ENCODE measurements around the gene SLC1A1.

GRCh38 chr9:4555236-4555635 lies 65.0 kb downstream of the SLC1A1 start:
- no peak for TF ChIP-seq JAZF1 (CRISPR knock-in tag; IDR thresholded peaks at IDR 0.05)
- no peak for TF ChIP-seq SP1 (CRISPR knock-in tag; conservative IDR thresholded peaks at IDR 0.05)
- TF ChIP-seq, protein P1, sequence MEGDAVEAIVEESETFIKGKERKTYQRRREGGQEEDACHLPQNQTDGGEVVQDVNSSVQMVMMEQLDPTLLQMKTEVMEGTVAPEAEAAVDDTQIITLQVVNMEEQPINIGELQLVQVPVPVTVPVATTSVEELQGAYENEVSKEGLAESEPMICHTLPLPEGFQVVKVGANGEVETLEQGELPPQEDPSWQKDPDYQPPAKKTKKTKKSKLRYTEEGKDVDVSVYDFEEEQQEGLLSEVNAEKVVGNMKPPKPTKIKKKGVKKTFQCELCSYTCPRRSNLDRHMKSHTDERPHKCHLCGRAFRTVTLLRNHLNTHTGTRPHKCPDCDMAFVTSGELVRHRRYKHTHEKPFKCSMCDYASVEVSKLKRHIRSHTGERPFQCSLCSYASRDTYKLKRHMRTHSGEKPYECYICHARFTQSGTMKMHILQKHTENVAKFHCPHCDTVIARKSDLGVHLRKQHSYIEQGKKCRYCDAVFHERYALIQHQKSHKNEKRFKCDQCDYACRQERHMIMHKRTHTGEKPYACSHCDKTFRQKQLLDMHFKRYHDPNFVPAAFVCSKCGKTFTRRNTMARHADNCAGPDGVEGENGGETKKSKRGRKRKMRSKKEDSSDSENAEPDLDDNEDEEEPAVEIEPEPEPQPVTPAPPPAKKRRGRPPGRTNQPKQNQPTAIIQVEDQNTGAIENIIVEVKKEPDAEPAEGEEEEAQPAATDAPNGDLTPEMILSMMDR (IDR thresholded peaks at IDR 0.05), result no peak
- no peak for TF ChIP-seq NR1H2 (CRISPR knock-in tag; IDR thresholded peaks at IDR 0.05)
- TF ChIP-seq TEAD4 (CRISPR knock-in tag; IDR thresholded peaks at IDR 0.05), result no peak
- TF ChIP-seq ZNF423 (CRISPR knock-in tag; IDR thresholded peaks at IDR 0.05), result no peak
- no peak for TF ChIP-seq NFATC4 (CRISPR knock-in tag; IDR thresholded peaks at IDR 0.05)
- TF ChIP-seq MAX (CRISPR knock-in tag; IDR thresholded peaks at IDR 0.05), result no peak
- no peak for TF ChIP-seq TCF7 (CRISPR knock-in tag; IDR thresholded peaks at IDR 0.05; ENCODE audit: low read depth)
